ENCODE results near the gene CAMK2B. TPM values are rescaled to one million over a fixed set of nuclear protein-coding genes. Genes with fewer than 3 reads are reported as not detected.

The CAMK2B gene
- total and polyA plus RNA-seq, 2 of the 13 experiments (the other 11 are each of a cell fraction or from before 2014, with no cell fraction given) = 0.27 to 0.48 TPM

DNA sequence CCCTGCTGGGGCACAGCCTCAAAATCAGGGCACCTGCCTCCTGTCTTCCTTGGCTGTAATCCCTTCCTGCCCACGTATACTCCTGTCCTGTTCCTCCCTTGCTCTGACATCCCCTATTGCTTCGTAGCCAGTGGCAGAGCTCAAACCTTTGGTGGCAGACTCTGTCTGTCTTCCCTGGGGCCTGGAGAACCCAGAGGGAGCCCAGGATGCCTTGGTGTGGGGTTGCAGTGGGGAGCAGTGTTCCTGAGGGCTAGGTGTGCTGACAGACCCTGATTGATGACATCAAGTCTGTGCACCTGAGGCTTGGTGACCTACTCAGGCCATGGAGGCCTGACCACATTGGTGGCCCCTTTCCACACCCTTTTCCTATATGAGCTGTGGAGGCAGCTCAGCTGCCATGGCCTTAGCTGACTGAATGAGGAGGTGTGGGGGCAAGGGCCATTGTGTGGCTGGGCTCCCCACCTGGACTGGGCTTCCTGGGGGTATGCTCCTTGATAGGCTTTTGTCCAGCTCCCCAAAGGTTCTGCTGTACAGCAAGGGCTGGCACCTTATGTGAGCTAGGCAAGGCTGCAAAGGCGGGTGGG is 130.7 kb downstream of the CAMK2B start:
- Histone ChIP-seq H3K9me3 (ENCODE audit: low read length) (no peaks in the 10 kb centered on the region), H3K4me1 (ENCODE audit: insufficient read depth, low read length) (no peaks in the 10 kb centered on the region), H3K79me2 (ENCODE audit: insufficient read depth, low read length) (no peaks in the 10 kb centered on the region), H3K4me2 (ENCODE audit: low read depth, low read length) (no peak overlapping the region), H4K20me1 (ENCODE audit: insufficient read depth, low read length) (no peaks in the 10 kb centered on the region), H3K36me3 (replicated peaks in 1 of 2; ENCODE audit: control insufficient read depth in 1 of 2, insufficient read depth in 2 of 2, low read length in 2 of 2) (no peaks in the 10 kb centered on the region), H3K4me3 (replicated peaks in 1 of 3; ENCODE audit: insufficient read depth in 1 of 3, low read depth in 2 of 3, low read length in 3 of 3) (no peak overlapping the region), H2AFZ (ENCODE audit: low read length) (no peak overlapping the region), H3K27me3 (ENCODE audit: control insufficient read depth in 1 of 2, insufficient read depth in 2 of 2, low read length in 2 of 2) (peaks cover 0 to 9% of the 10 kb centered on the region in 2 experiments; a peak in 1 of 5 replicates), H3K9ac (ENCODE audit: insufficient read depth, low read depth, low read length) (no peak overlapping the region), H3K27ac (ENCODE audit: extremely low read length, insufficient read depth, low read length) (no peak overlapping the region)
- in situ Hi-C loops (cut with HindIII; ENCODE audit: extremely low pct_ligation_motif_present, low pct_unique_long_range_greater_than_20kb) = loop anchor here (5.0 kb wide), 1 partner anchor 72 kb away; the partner anchor contains the start of gene POLD2
- no peak for TF ChIP-seq CCAR2 (optimal IDR thresholded peaks at IDR 0.05; ENCODE audit: low read depth, low read length)
- TF ChIP-seq CREB1 (IDR thresholded peaks at IDR 0.05) = no peak
- no peak for TF ChIP-seq CREB1 (CRISPR knock-in tag; IDR thresholded peaks at IDR 0.05)
- no peak for TF ChIP-seq TBX2 (CRISPR knock-in tag; IDR thresholded peaks at IDR 0.05; ENCODE audit: borderline replicate concordance)
- intact Hi-C loops (cut with micrococcal nuclease; ENCODE audit: unreplicated experiment) = loop anchor here (10.0 kb wide), 1 partner anchor 60 kb away; no protein-coding TSS in a partner anchor
- ATAC-seq (no peak), DNase-seq (ENCODE audit: low spot score) (no peak), FAIRE-seq (no peak)
- BruUV-seq (replicated peaks) = no TSS peak
- ChIA-PET POLR2A (no interaction called here), CTCF (ENCODE audit: low intra/inter-chr PET ratio, low total read pairs) (no interaction called here)
- 7% methylated on average over 3 of the region's 3 CpGs for WGBS (ENCODE audit: low lambda C conversion rate)

GRCh38 chr7:44194069-44194468 is 131.3 kb downstream of the CAMK2B start:
- POLR2A ChIA-PET = no interaction called here

More at GRCh38 chr7:44194069-44194468, 131.3 kb downstream of the CAMK2B start:
- no peak overlapping the region for H3K27ac ChIP-seq (ENCODE audit: extremely low read length, insufficient read depth, low read length)
- no peak overlapping the region for H3K9ac ChIP-seq (ENCODE audit: insufficient read depth, low read depth, low read length)
- no peaks in the 10 kb centered on the region for H3K79me2 ChIP-seq (ENCODE audit: insufficient read depth, low read length)
- WGBS (ENCODE audit: low lambda C conversion rate) = 23% methylated on average over 2 of the region's 2 CpGs
- H3K27me3 ChIP-seq (ENCODE audit: control insufficient read depth in 1 of 2, insufficient read depth in 2 of 2, low read length in 2 of 2) = peaks cover 0 to 9% of the 10 kb centered on the region in 2 experiments; a peak in 1 of 5 replicates
- H3K4me3 ChIP-seq (replicated peaks in 1 of 3; ENCODE audit: insufficient read depth in 1 of 3, low read depth in 2 of 3, low read length in 3 of 3) = no peak overlapping the region
- no peak for FAIRE-seq
- in situ Hi-C loops (cut with HindIII; ENCODE audit: extremely low pct_ligation_motif_present, low pct_unique_long_range_greater_than_20kb) = no loop called here
- no peaks in the 10 kb centered on the region for H3K36me3 ChIP-seq (replicated peaks in 1 of 2; ENCODE audit: control insufficient read depth in 1 of 2, insufficient read depth in 2 of 2, low read length in 2 of 2)
- H3K9me3 ChIP-seq (ENCODE audit: low read length) = no peaks in the 10 kb centered on the region
- H3K4me1 ChIP-seq (ENCODE audit: insufficient read depth, low read length) = no peaks in the 10 kb centered on the region
- ATAC-seq = no peak
- no peak for DNase-seq (ENCODE audit: low spot score)
- H3K4me2 ChIP-seq (ENCODE audit: low read depth, low read length) = no peak overlapping the region
- BruUV-seq (replicated peaks) = no TSS peak
- TF ChIP-seq ZNF432 (CRISPR knock-in tag; IDR thresholded peaks at IDR 0.05; ENCODE audit: borderline replicate concordance) (no peak), ZNF772 (CRISPR knock-in tag; IDR thresholded peaks at IDR 0.05) (no peak), THYN1 (CRISPR knock-in tag; IDR thresholded peaks at IDR 0.05; ENCODE audit: borderline replicate concordance, low read depth) (no peak), ZNF672 (CRISPR knock-in tag; IDR thresholded peaks at IDR 0.05) (no peak), GMEB1 (CRISPR knock-in tag; IDR thresholded peaks at IDR 0.05; ENCODE audit: borderline replicate concordance) (no peak), KAT2B (IDR thresholded peaks at IDR 0.05; ENCODE audit: borderline replicate concordance, low read depth, low read length) (no peak), ATF5 (CRISPR knock-in tag; IDR thresholded peaks at IDR 0.05; ENCODE audit: low read depth) (no peak)
- H4K20me1 ChIP-seq (ENCODE audit: insufficient read depth, low read length) = no peaks in the 10 kb centered on the region
- H2AFZ ChIP-seq (ENCODE audit: low read length) = no peak overlapping the region
- CTCF ChIA-PET (ENCODE audit: low intra/inter-chr PET ratio, low total read pairs) = no interaction called here
- intact Hi-C loops (cut with micrococcal nuclease; ENCODE audit: unreplicated experiment) = loop anchor here (10.0 kb wide), 1 partner anchor 59 kb away; no protein-coding TSS in a partner anchor
